AG09319 (cell line): Measurements from ENCODE around the gene TMED1.
"Not testable (repeated sequence)": the region's sequence is repeated elsewhere in the genome, so short reads cannot be mapped to it uniquely, and the experiment has no call there.

ENCODE experiments used
- DNase-seq: peaks from one replicate; pipeline ENCODE4 v3.0.0-alpha.2; 2010; ENCODE audit warnings: low read depth; ENCODE audit errors: extremely low read depth
- CTCF ChIP-seq: IDR thresholded peaks from 2 replicates; pipeline ENCODE4 v1.5.1; 2011; ENCODE audit warnings: low read depth, mild to moderate bottlenecking, inconsistent platforms, low read length, moderate library complexity

The TMED1 gene

GRCh38 chr19:10846500-10847202, 10.6 kb upstream of the TMED1 start:
- DNase-seq, result no peak
- no peak for TF ChIP-seq CTCF

GRCh38 chr19:10842788-10843187, 6.8 kb upstream of the TMED1 start:
- no peak for DNase-seq
- TF ChIP-seq CTCF, result no peak

GRCh38 chr19:10839114-10840050, 3.4 kb upstream of the TMED1 start:
- no peak for DNase-seq
- no peak for TF ChIP-seq CTCF

- DNase-seq, result no peak
- no peak for TF ChIP-seq CTCF
These were observed 2.4 kb upstream of the TMED1 start for GRCh38 chr19:10838377-10838776.

- DNase-seq, result not testable (repeated sequence)
These were observed 1.6 kb upstream of the TMED1 start for GRCh38 chr19:10837649-10838048.

- no peak for TF ChIP-seq CTCF
- DNase-seq, result peak; percentile 65
These were observed 693 bp upstream of the TMED1 start for GRCh38 chr19:10836479-10837330.

- TF ChIP-seq CTCF, result no peak
- DNase-seq, result no peak
These were observed 791 bp downstream of the TMED1 start for GRCh38 chr19:10835089-10835753.
